Measurements from ENCODE around the gene MYO7B.

DNA sequence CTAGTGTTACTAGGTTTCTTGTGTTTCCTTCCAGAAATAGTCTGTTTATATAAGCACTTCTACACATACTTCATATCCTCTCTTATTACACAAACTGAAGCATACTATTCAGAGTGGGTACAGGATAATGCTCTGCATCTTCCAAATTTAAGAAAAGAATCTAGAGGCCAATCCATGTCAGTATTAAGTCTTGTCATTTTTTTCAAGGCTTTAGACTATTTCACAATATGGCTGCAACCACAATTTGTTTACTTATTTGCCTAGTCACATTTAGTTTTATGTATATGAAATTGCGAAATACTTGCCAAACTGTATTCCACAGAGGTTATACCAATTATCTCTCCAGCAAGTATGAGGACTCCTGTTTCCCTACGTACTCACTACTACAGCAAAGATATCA is 37.1 kb upstream of the MYO7B start:
- TF ChIP-seq, protein P1, sequence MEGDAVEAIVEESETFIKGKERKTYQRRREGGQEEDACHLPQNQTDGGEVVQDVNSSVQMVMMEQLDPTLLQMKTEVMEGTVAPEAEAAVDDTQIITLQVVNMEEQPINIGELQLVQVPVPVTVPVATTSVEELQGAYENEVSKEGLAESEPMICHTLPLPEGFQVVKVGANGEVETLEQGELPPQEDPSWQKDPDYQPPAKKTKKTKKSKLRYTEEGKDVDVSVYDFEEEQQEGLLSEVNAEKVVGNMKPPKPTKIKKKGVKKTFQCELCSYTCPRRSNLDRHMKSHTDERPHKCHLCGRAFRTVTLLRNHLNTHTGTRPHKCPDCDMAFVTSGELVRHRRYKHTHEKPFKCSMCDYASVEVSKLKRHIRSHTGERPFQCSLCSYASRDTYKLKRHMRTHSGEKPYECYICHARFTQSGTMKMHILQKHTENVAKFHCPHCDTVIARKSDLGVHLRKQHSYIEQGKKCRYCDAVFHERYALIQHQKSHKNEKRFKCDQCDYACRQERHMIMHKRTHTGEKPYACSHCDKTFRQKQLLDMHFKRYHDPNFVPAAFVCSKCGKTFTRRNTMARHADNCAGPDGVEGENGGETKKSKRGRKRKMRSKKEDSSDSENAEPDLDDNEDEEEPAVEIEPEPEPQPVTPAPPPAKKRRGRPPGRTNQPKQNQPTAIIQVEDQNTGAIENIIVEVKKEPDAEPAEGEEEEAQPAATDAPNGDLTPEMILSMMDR (IDR thresholded peaks at IDR 0.05): no peak
- TF ChIP-seq POLR2A (IDR thresholded peaks at IDR 0.05): no peak

Data from Peyer's patch (tissue), 4 donors.